GM12891 (cell line): ENCODE results near the gene PRAMEF17.

Experiments used
- PAX5 ChIP-seq: IDR thresholded peaks from 2 replicates; pipeline ENCODE4 v1.6.1; 2011; ENCODE audit warnings: low read length, moderate library complexity, mild to moderate bottlenecking; ENCODE audit not compliant: insufficient read depth, severe bottlenecking
- POLR2A ChIP-seq: IDR thresholded peaks from 2 replicates; pipeline ENCODE4 v1.6.1; 2011; ENCODE audit warnings: low read depth, low read length, control low read depth
- TAF1 ChIP-seq: IDR thresholded peaks from 2 replicates; pipeline ENCODE4 v1.6.1; 2011; ENCODE audit warnings: low read depth, low read length, control low read depth

DNA sequence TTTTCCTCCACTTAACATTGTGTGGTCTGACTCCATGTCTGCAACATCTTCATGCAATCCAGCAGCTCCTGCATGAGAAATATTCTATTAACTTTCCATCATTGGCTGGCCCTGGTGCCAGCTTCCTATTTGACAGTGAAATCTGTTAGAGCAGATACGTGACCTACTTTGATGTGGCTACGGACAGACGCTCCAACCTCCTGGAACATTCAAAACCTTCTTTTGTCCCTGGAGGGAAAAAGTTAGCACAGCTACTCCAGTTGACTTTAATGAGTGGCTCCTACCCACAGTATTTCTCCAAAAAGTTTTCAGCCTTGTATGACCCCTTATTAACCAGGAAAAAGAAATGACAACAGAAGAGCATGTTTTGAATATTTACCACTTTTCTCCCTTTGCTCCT is 42.8 kb downstream of the PRAMEF17 start:
- TF ChIP-seq PAX5 (no peak), POLR2A (no peak), TAF1 (no peak)
